HCT116 (cell line): ENCODE results near the gene CD69. TPM values are rescaled to one million over a fixed set of nuclear protein-coding genes. Genes with fewer than 3 reads are reported as not detected.

ENCODE experiments used
- ATAC-seq: fragments of 200-7000 bp; cut with Tn5 transposase; 2 replicates; pipeline ENCODE4 v1.9.1; 2020; ENCODE audit warnings: mild to moderate bottlenecking, moderate library complexity
- BruUV-seq: library from RNA; stranded (reverse); fragments of 400-500 nt; replicated peaks from 2 replicates; lab custom pipeline; 2021; lab: Mats Ljungman, UMichigan
- CTCF ChIA-PET: fragments of 300-600 bp; sonication (Branson Sonifier 250); formaldehyde crosslinking; loops from one replicate; lab custom pipeline; 2021; ENCODE audit warnings: antibody characterized with exemption; lab: Charles Lee
- POLR2A ChIA-PET: fragments of 300-600, 350-600 bp; sonication (Branson Sonifier 250); formaldehyde crosslinking; loops from one replicate; lab custom pipeline; 2021; ENCODE audit warnings: antibody characterized with exemption; lab: Charles Lee
- RAD21 ChIA-PET, 2 experiments: fragments of 300-600 bp; sonication (Branson Sonifier 250); formaldehyde crosslinking; loops; one replicate each; lab custom pipeline; 2023; ENCODE audit warnings: low total read pairs in 2 of 2; ENCODE audit not compliant: uncharacterized antibody in 2 of 2, unreplicated experiment in 2 of 2, low non-redundant PET in 1 of 2; lab: Charles Lee
- DNase-seq: peaks from one replicate; pipeline ENCODE4 v3.0.0-alpha.2; 2010; ENCODE audit warnings: low read depth, low spot score
- H2AFZ ChIP-seq: fragments of 200-600 bp; shearing (Covaris generic), sonication (generic); 2 replicates; pipeline ENCODE4 v1.6.1; 2017; ENCODE audit warnings: low read depth, mixed run types, mixed read lengths, antibody characterized with exemption, low read length; ENCODE audit not compliant: poor library complexity, severe bottlenecking
- H3K27ac ChIP-seq: 2 replicates; pipeline ENCODE4 v1.5.1; 2012; ENCODE audit warnings: low read depth, low read length
- H3K27me3 ChIP-seq: fragments of 200-600 bp; sonication (generic); 2 replicates; pipeline ENCODE4 v1.6.1; 2016; ENCODE audit warnings: mixed run types, low read length, mixed read lengths; ENCODE audit not compliant: insufficient read depth
- H3K36me3 ChIP-seq, 2 experiments: fragments of 200-500 bp in 1 of 2; fragments of 200-600 bp in 1 of 2; sonication (Bioruptor generic) in 1 of 2; sonication (generic) in 1 of 2; 2 replicates each; pipeline versions ENCODE4 v1.5.1 to v1.6.1; 2014 to 2016; ENCODE audit warnings: low read length in 2 of 2, inconsistent platforms in 1 of 2, mixed read lengths in 1 of 2, mixed run types in 1 of 2; ENCODE audit not compliant: insufficient read depth in 2 of 2, control insufficient read depth in 1 of 2
- H3K4me1 ChIP-seq, 2 experiments: fragments of 200-600 bp in 1 of 2; sonication (generic) in 1 of 2; 2 replicates each; pipeline versions ENCODE4 v1.5.1 to v1.6.1; 2012 to 2017; ENCODE audit warnings: low read length in 2 of 2, inconsistent platforms in 1 of 2, mild to moderate bottlenecking in 1 of 2, mixed read lengths in 1 of 2, mixed run types in 1 of 2, moderate library complexity in 1 of 2; ENCODE audit not compliant: insufficient read depth in 2 of 2, control insufficient read depth in 1 of 2
- H3K4me2 ChIP-seq: fragments of 200-600 bp; sonication (generic); 2 replicates; pipeline ENCODE4 v1.6.1; 2017; ENCODE audit warnings: mixed run types, low read length, mixed read lengths
- H3K4me3 ChIP-seq, 2 experiments: fragments of 200-600 bp in 1 of 2; sonication (generic) in 1 of 2; replicated peaks in 1 of 2; 2 replicates each; pipeline ENCODE4 v1.5.1; 2011 to 2016; ENCODE audit warnings: low read length in 2 of 2, control low read depth in 1 of 2, low read depth in 1 of 2, mild to moderate bottlenecking in 1 of 2, mixed read lengths in 1 of 2, mixed run types in 1 of 2
- H3K79me2 ChIP-seq: fragments of 200-600 bp; sonication (generic); 2 replicates; pipeline ENCODE4 v1.6.1; 2017; ENCODE audit warnings: mild to moderate bottlenecking, mixed run types, low read length, moderate library complexity, mixed read lengths; ENCODE audit not compliant: insufficient read depth
- H3K9ac ChIP-seq: fragments of 200-600 bp; sonication (generic); 2 replicates; pipeline ENCODE4 v1.6.1; 2016; ENCODE audit warnings: low read length, mixed read lengths
- H3K9me2 ChIP-seq: fragments of 200-600 bp; sonication (generic), shearing (Covaris generic); 2 replicates; pipeline ENCODE4 v1.6.1; 2017; ENCODE audit warnings: mixed run types, mild to moderate bottlenecking, moderate library complexity; ENCODE audit not compliant: insufficient read depth
- H3K9me3 ChIP-seq, 2 experiments: fragments of 200-500 bp in 1 of 2; fragments of 200-600 bp in 1 of 2; sonication (Bioruptor generic) in 1 of 2; sonication (generic) in 1 of 2; 2 replicates each; pipeline ENCODE4 v1.6.1; 2014 to 2017; ENCODE audit warnings: low read length in 2 of 2, mixed read lengths in 2 of 2, inconsistent platforms in 1 of 2, low read depth in 1 of 2, mild to moderate bottlenecking in 1 of 2, mixed run types in 1 of 2, moderate library complexity in 1 of 2; ENCODE audit not compliant: control insufficient read depth in 1 of 2, insufficient read depth in 1 of 2
- H4K20me1 ChIP-seq: fragments of 200-600 bp; sonication (generic), shearing (Covaris generic); 2 replicates; pipeline ENCODE4 v1.6.1; 2017; ENCODE audit warnings: mixed run types, mild to moderate bottlenecking, moderate library complexity; ENCODE audit not compliant: insufficient read depth
- ATF3 ChIP-seq: IDR thresholded peaks from 2 replicates; pipeline ENCODE4 v1.6.1; 2012
- CBX3 ChIP-seq: IDR thresholded peaks from 2 replicates; pipeline ENCODE4 v1.6.1; 2012; ENCODE audit warnings: low read depth
- CEBPB ChIP-seq: IDR thresholded peaks from 2 replicates; pipeline ENCODE4 v1.6.1; 2012; ENCODE audit warnings: low read depth
- CTCF ChIP-seq, 3 experiments: fragments of 200-600 bp in 1 of 3; sonication (generic) in 1 of 3; IDR thresholded peaks in 2 of 3; conservative IDR thresholded peaks in 1 of 3; 2 replicates each; pipeline ENCODE4 v1.5.1; 2012 to 2017; ENCODE audit warnings: low read depth in 2 of 3, low read length in 2 of 3, antibody characterized with exemption in 1 of 3, borderline replicate concordance in 1 of 3, control low read depth in 1 of 3, mild to moderate bottlenecking in 1 of 3, mixed read lengths in 1 of 3, mixed run types in 1 of 3, moderate library complexity in 1 of 3; ENCODE audit not compliant: insufficient read depth in 1 of 3
- ELF1 ChIP-seq: IDR thresholded peaks from 2 replicates; pipeline ENCODE4 v1.6.1; 2012; ENCODE audit warnings: low read depth, borderline replicate concordance
- EZH2 ChIP-seq: fragments of 200-600 bp; sonication (generic); IDR thresholded peaks from 2 replicates; pipeline ENCODE4 v1.6.1; 2017; ENCODE audit warnings: antibody characterized with exemption, mixed run types
- EZH2phosphoT487 ChIP-seq: fragments of 200-600 bp; IDR thresholded peaks from 2 replicates; pipeline ENCODE4 v1.6.1; 2018; ENCODE audit warnings: antibody characterized with exemption, borderline replicate concordance
- JUND ChIP-seq: IDR thresholded peaks from 2 replicates; pipeline ENCODE4 v1.6.1; 2012
- MAX ChIP-seq: IDR thresholded peaks from 2 replicates; pipeline ENCODE4 v1.6.1; 2012
- POLR2A ChIP-seq: IDR thresholded peaks from 2 replicates; pipeline ENCODE4 v1.7.0; 2011; ENCODE audit warnings: borderline replicate concordance; ENCODE audit not compliant: insufficient read depth, insufficient read length; ENCODE audit errors: extremely low read depth
- POLR2AphosphoS5 ChIP-seq: IDR thresholded peaks from 2 replicates; pipeline ENCODE4 v1.6.1; 2011; ENCODE audit warnings: mild to moderate bottlenecking, low read depth, low read length, moderate library complexity
- RAD21 ChIP-seq: IDR thresholded peaks from 2 replicates; pipeline ENCODE4 v1.6.1; 2012; ENCODE audit warnings: low read depth, mild to moderate bottlenecking
- SIN3A ChIP-seq: IDR thresholded peaks from 2 replicates; pipeline ENCODE4 v1.6.1; 2012; ENCODE audit warnings: low read depth
- SP1 ChIP-seq: IDR thresholded peaks from 2 replicates; pipeline ENCODE4 v1.6.1; 2012; ENCODE audit warnings: low read depth
- TCF7L2 ChIP-seq: IDR thresholded peaks from 2 replicates; pipeline ENCODE4 v1.7.0; 2011; ENCODE audit warnings: borderline replicate concordance, inconsistent platforms; ENCODE audit not compliant: insufficient read depth, insufficient read length; ENCODE audit errors: extremely low read depth
- ZFX ChIP-seq: fragments of 450-650 bp; IDR thresholded peaks from 2 replicates; pipeline ENCODE4 v1.6.1; 2017
- ZNF274 ChIP-seq: fragments of 200-500 bp; sonication (Bioruptor generic); IDR thresholded peaks from 2 replicates; pipeline ENCODE4 v1.6.1; 2014; ENCODE audit warnings: mild to moderate bottlenecking, low read depth, low read length, inconsistent platforms
- intact Hi-C: fragments of 100-400 bp; cut with micrococcal nuclease; formaldehyde crosslinking; loops from 2 replicates; pipeline ENCODE4 v1.10.0; 2022
- total RNA-seq: library from RNA; stranded (reverse); gene quantifications from one replicate; pipeline ENCODE4 v1.2.1, GENCODE V29; 2021; ENCODE audit not compliant: unreplicated experiment

The CD69 gene
- total RNA-seq, 1 experiment from 2014 or later, result not detected

- peaks cover 17% of the 10 kb centered on the region for H3K27me3 ChIP-seq
- TF ChIP-seq MAX, result no peak
- no peak for TF ChIP-seq ZNF274
- TF ChIP-seq TCF7L2, result no peak
- TF ChIP-seq ATF3, result no peak
- TF ChIP-seq POLR2AphosphoS5, result no peak
- TF ChIP-seq RAD21, result no peak
- no peak for TF ChIP-seq ELF1
- no peak for TF ChIP-seq CEBPB
- no peak for TF ChIP-seq CBX3
- no peak for TF ChIP-seq SIN3A
- TF ChIP-seq JUND, result no peak
- TF ChIP-seq, all 23 proteins: peak for 0
- Histone ChIP-seq H3K9ac (no peak overlapping the region), H3K4me2 (peak overlapping the region; percentile 15; the same call in 1 of the 2 replicates), H3K9me2 (no peaks in the 10 kb centered on the region), H3K4me3 (no peak overlapping the region), H3K9me3 (no peaks in the 10 kb centered on the region), H3K4me1 (peaks cover 0 to 5% of the 10 kb centered on the region in 2 experiments; a peak in 1 of 4 replicates), H4K20me1 (no peaks in the 10 kb centered on the region), H3K36me3 (no peaks in the 10 kb centered on the region), H3K79me2 (no peaks in the 10 kb centered on the region), H3K27ac (no peak overlapping the region), H2AFZ (no peak overlapping the region)
- BruUV-seq, result no TSS peak
- ATAC-seq, result peak; percentile 36
- ChIA-PET POLR2A (no interaction called here), RAD21 (no interaction called here), CTCF (interaction anchor here (0.7 to 4.1 kb wide), 23 partner anchors 8 to 411 kb away, joined by 3 to 22 read pairs (median 3); partner anchors contain the start of genes CD69 and CLECL1)
- intact Hi-C loops, result no loop called here
- DNase-seq, result no peak
These were observed 18.0 kb downstream of the CD69 start for GRCh38 chr12:9742661-9743060.

GRCh38 chr12:9741726-9742125, 19.0 kb downstream of the CD69 start:
- intact Hi-C loops, result no loop called here
- Histone ChIP-seq H3K9ac (no peak overlapping the region), H3K27me3 (peaks cover 17% of the 10 kb centered on the region), H3K36me3 (no peaks in the 10 kb centered on the region), H3K4me2 (no peak overlapping the region), H2AFZ (no peak overlapping the region), H3K9me3 (no peaks in the 10 kb centered on the region), H4K20me1 (no peaks in the 10 kb centered on the region), H3K4me3 (no peak overlapping the region), H3K79me2 (no peaks in the 10 kb centered on the region), H3K4me1 (peaks cover 0 to 5% of the 10 kb centered on the region in 2 experiments; a peak in 1 of 4 replicates), H3K27ac (no peak overlapping the region), H3K9me2 (no peaks in the 10 kb centered on the region)
- no peak for ATAC-seq
- RAD21 ChIA-PET, result no interaction called here
- POLR2A ChIA-PET, result no interaction called here
- CTCF ChIA-PET, result interaction anchor here (1.7 to 4.1 kb wide), 6 partner anchors 8 to 56 kb away, joined by 6 to 22 read pairs (median 14); partner anchors contain the start of gene CLECL1
- no peak for DNase-seq
- TF ChIP-seq JUND (no peak), CTCF (IDR thresholded peaks at IDR 0.05 in 2 of 3, conservative IDR thresholded peaks at IDR 0.05 in 1 of 3; ENCODE audit: borderline replicate concordance in 1 of 3, insufficient read depth in 1 of 3, low read depth in 2 of 3, low read length in 2 of 3) (no peak), ZFX (no peak), ZNF274 (no peak), TCF7L2 (no peak), EZH2 (no peak), POLR2A (no peak), CEBPB (no peak), CBX3 (no peak), EZH2phosphoT487 (no peak), SP1 (no peak), SIN3A (no peak)
- no TSS peak for BruUV-seq
